HepG2 (cell line): ENCODE results near the gene LRRN4CL. TPM values are rescaled to one million over a fixed set of nuclear protein-coding genes. Genes with fewer than 3 reads are reported as not detected.
A peak's percentile ranks its signal among the peaks of the same experiment; 100 is the strongest.

Experiments used
- ADNP ChIP-seq: sonication (generic); formaldehyde crosslinking; IDR thresholded peaks from 2 replicates; pipeline ENCODE4 v1.4.0; 2020; ENCODE audit warnings: missing genetic modification reagents
- CREB1 ChIP-seq, 2 experiments: fragments of 450-650 bp in 1 of 2; IDR thresholded peaks; 2 replicates each; pipeline ENCODE4 v1.6.1; 2016 to 2017; ENCODE audit warnings: control low read depth in 1 of 2, mild to moderate bottlenecking in 1 of 2, missing compliant biosample characterization in 1 of 2, missing genetic modification characterization in 1 of 2
- DRAP1 ChIP-seq: IDR thresholded peaks from 2 replicates; pipeline ENCODE4 v1.6.1; 2016; ENCODE audit warnings: missing genetic modification reagents, missing compliant biosample characterization
- E2F2 ChIP-seq: sonication (generic); formaldehyde crosslinking; IDR thresholded peaks from 2 replicates; pipeline ENCODE4 v1.4.0; 2020; ENCODE audit warnings: missing genetic modification reagents, borderline replicate concordance
- FOXA1 ChIP-seq, 2 experiments: fragments of 450-650 bp in 1 of 2; sonication (generic) in 1 of 2; formaldehyde crosslinking in 1 of 2; IDR thresholded peaks; 2 replicates each; pipeline versions ENCODE4 v1.4.0 to v1.6.1; 2016 to 2020; ENCODE audit warnings: missing genetic modification reagents in 1 of 2
- JUNB ChIP-seq: sonication (generic); formaldehyde crosslinking; IDR thresholded peaks from 2 replicates; pipeline ENCODE4 v1.8.0; 2022; ENCODE audit warnings: missing genetic modification reagents, mild to moderate bottlenecking, borderline replicate concordance
- SRSF4 ChIP-seq: fragments of 200-400 bp; formaldehyde crosslinking; IDR thresholded peaks from one replicate; pipeline ENCODE4 v1.6.1; 2018; ENCODE audit warnings: mild to moderate bottlenecking, low read depth, low read length, moderate library complexity; ENCODE audit not compliant: poor library complexity, severe bottlenecking
- TAF15 ChIP-seq: fragments of 200-400 bp; formaldehyde crosslinking; IDR thresholded peaks from one replicate; pipeline ENCODE4 v1.6.1; 2018; ENCODE audit warnings: mild to moderate bottlenecking, low read depth, low read length; ENCODE audit not compliant: poor library complexity, severe bottlenecking
- TSC22D2 ChIP-seq: sonication (generic); formaldehyde crosslinking; IDR thresholded peaks from 2 replicates; pipeline ENCODE4 v1.5.1; 2020; ENCODE audit warnings: missing genetic modification reagents, mild to moderate bottlenecking, borderline replicate concordance
- U2AF1 ChIP-seq: fragments of 200-400 bp; formaldehyde crosslinking; optimal IDR thresholded peaks from 2 replicates; pipeline ENCODE3; 2017; ENCODE audit warnings: mild to moderate bottlenecking, low read depth, low read length
- ZBTB7B ChIP-seq: sonication (generic); formaldehyde crosslinking; IDR thresholded peaks from 2 replicates; pipeline ENCODE4 v1.4.0; 2020; ENCODE audit warnings: missing genetic modification reagents
- ZFP91 ChIP-seq: sonication (generic); formaldehyde crosslinking; IDR thresholded peaks from 2 replicates; pipeline ENCODE4 v1.9.0; 2022; ENCODE audit warnings: missing genetic modification reagents, mild to moderate bottlenecking, borderline replicate concordance
- ZNF136 ChIP-seq: sonication (generic); formaldehyde crosslinking; IDR thresholded peaks from 2 replicates; pipeline ENCODE4 v1.8.1; 2022; ENCODE audit warnings: low read depth, mild to moderate bottlenecking, moderate library complexity, missing genetic modification reagents
- ZNF350 ChIP-seq: sonication (generic); formaldehyde crosslinking; IDR thresholded peaks from 2 replicates; pipeline ENCODE4 v1.4.0; 2020; ENCODE audit warnings: mild to moderate bottlenecking, low read depth, missing genetic modification reagents, borderline replicate concordance
- ZNF496 ChIP-seq: sonication (generic); formaldehyde crosslinking; IDR thresholded peaks from 2 replicates; pipeline ENCODE4 v1.8.1; 2023; ENCODE audit warnings: mild to moderate bottlenecking, moderate library complexity, missing genetic modification reagents; ENCODE audit not compliant: insufficient replicate concordance
- ZNF674 ChIP-seq: sonication (generic); formaldehyde crosslinking; IDR thresholded peaks from 2 replicates; pipeline ENCODE4 v1.5.0; 2020; ENCODE audit warnings: low read depth, mild to moderate bottlenecking, missing genetic modification reagents
- ZNF687 ChIP-seq: sonication (generic); formaldehyde crosslinking; IDR thresholded peaks from 2 replicates; pipeline ENCODE4 v1.5.1; 2020; ENCODE audit warnings: mild to moderate bottlenecking, missing genetic modification reagents, moderate library complexity
- ZNF768 ChIP-seq: sonication (generic); formaldehyde crosslinking; IDR thresholded peaks from 2 replicates; pipeline ENCODE4 v1.4.0; 2020; ENCODE audit warnings: missing genetic modification reagents
- ZNF839 ChIP-seq: sonication (generic); formaldehyde crosslinking; IDR thresholded peaks from 2 replicates; pipeline ENCODE4 v1.4.0; 2020; ENCODE audit warnings: missing genetic modification reagents, mild to moderate bottlenecking, borderline replicate concordance
- ZNF850 ChIP-seq: sonication (generic); formaldehyde crosslinking; conservative IDR thresholded peaks from 2 replicates; pipeline ENCODE4 v1.9.0; 2021; ENCODE audit warnings: mild to moderate bottlenecking, missing genetic modification reagents
- polyA plus RNA-seq, 8 experiments: library from polyadenylated mRNA; depleted of rRNA in 3 of 8; stranded (reverse) in 7 of 8; unstranded in 1 of 8; fragments of >200 nt; fragmentation: Illumina TruSeq in 4 of 8; extraction: Trizol in 4 of 8; gene quantifications; 2 replicates each; pipeline versions ENCODE4 v1.2.1 to v1.2.3, GENCODE V29; 2011 to 2016; ENCODE audit warnings: low read depth in 4 of 8, missing spikeins in 1 of 8, mixed read lengths in 1 of 8; ENCODE audit not compliant: insufficient read depth in 1 of 8
- total RNA-seq, 5 experiments: library from RNA; depleted of rRNA; stranded (reverse); fragments of >200 nt; fragmentation: Illumina TruSeq; extraction: Trizol; gene quantifications; 2 replicates each; pipeline ENCODE4 v1.2.3, GENCODE V29; 2016; ENCODE audit warnings: low read depth in 1 of 5

Gene LRRN4CL
- total and polyA plus RNA-seq, 2 of the 13 experiments (the other 11 are each of a cell fraction or from before 2014, with no cell fraction given) = 0.11 TPM; not detected in 1

- no peak for TF ChIP-seq ADNP (CRISPR knock-in tag)
- TF ChIP-seq ZNF496 (CRISPR knock-in tag) = no peak
- TF ChIP-seq TSC22D2 (CRISPR knock-in tag) = 0 out of 2 replicates have a peak, but pooled peaks have one; percentile 81
- peak; percentile 96 for TF ChIP-seq ZNF687 (CRISPR knock-in tag)
- TF ChIP-seq E2F2 (CRISPR knock-in tag) = peak; percentile 59; the same call in 1 of the 2 replicates
- no peak; the same call in 1 of the 2 replicates for TF ChIP-seq ZNF839 (CRISPR knock-in tag)
- TF ChIP-seq TAF15 = no peak
- no peak for TF ChIP-seq FOXA1 (IDR thresholded peaks at IDR 0.05)
- TF ChIP-seq FOXA1 (CRISPR knock-in tag; IDR thresholded peaks at IDR 0.05) = 0 out of 2 replicates have a peak, but pooled peaks have one; percentile 19
- TF ChIP-seq U2AF1 = no peak
- peak; percentile 81 for TF ChIP-seq ZNF768 (CRISPR knock-in tag)
- TF ChIP-seq ZNF674 = no peak; the same call in 1 of the 2 replicates
- TF ChIP-seq ZBTB7B (CRISPR knock-in tag) = peak; percentile 57; the same call in 1 of the 2 replicates
- TF ChIP-seq JUNB (CRISPR knock-in tag) = no peak; the same call in 1 of the 2 replicates
- TF ChIP-seq DRAP1 = peak; percentile 82
- TF ChIP-seq ZNF136 (CRISPR knock-in tag) = no peak
- no peak for TF ChIP-seq SRSF4
- TF ChIP-seq ZNF850 (CRISPR knock-in tag) = no peak
- TF ChIP-seq ZNF350 (CRISPR knock-in tag) = peak; percentile 58; the same call in 1 of the 2 replicates
- no peak for TF ChIP-seq CREB1 (IDR thresholded peaks at IDR 0.05)
- no peak; the same call in 1 of the 2 replicates for TF ChIP-seq CREB1 (CRISPR knock-in tag; IDR thresholded peaks at IDR 0.05)
- TF ChIP-seq ZFP91 (CRISPR knock-in tag) = no peak; the same call in 1 of the 2 replicates
Observed at GRCh38 chr11:62727165-62727871, 38.0 kb upstream of the LRRN4CL start, which contains the start of gene HNRNPUL2 (continued).
